Stimulated activated CD4-positive, alpha-beta T cell treated with anti-CD3 and anti-CD28 coated beads, Interleukin-15, amount 100 ng/mL, for 1 hour (primary cell): ENCODE data around the gene FARP2.
A peak's percentile ranks its signal among the peaks of the same experiment; 100 is the strongest.
"Not testable (repeated sequence)": the region's sequence is repeated elsewhere in the genome, so short reads cannot be mapped to it uniquely, and the experiment has no call there.

Experiments used
- DNase-seq, 2 donors: peaks; one replicate each; pipeline ENCODE4 v3.0.0-alpha.2; 2020; ENCODE audit warnings: low read depth in 1 of 2, low spot score in 1 of 2

FARP2 gene

GRCh38 chr2:241501551-241501950 lies 145.5 kb downstream of the FARP2 start:
- DNase-seq, result no peak

- no peak for DNase-seq
Measured at GRCh38 chr2:241502281-241502680, 146.2 kb downstream of the FARP2 start.

- DNase-seq, result no peak
Measured at GRCh38 chr2:241503776-241504392, 147.8 kb downstream of the FARP2 start.

GRCh38 chr2:241505086-241505780 lies 149.1 kb downstream of the FARP2 start:
- DNase-seq, result no peak

GRCh38 chr2:241505781-241506201 lies 149.7 kb downstream of the FARP2 start:
- no peak for DNase-seq

- DNase-seq, result not testable (repeated sequence)
Measured at GRCh38 chr2:241506317-241506716, 150.2 kb downstream of the FARP2 start.

- DNase-seq, result no peak
Measured at GRCh38 chr2:241506793-241507429, 150.8 kb downstream of the FARP2 start.

- DNase-seq, result peak in 1 of 2 donors; percentile 19
Measured at GRCh38 chr2:241507430-241508239, 151.6 kb downstream of the FARP2 start.

GRCh38 chr2:241508240-241509154 lies 152.4 kb downstream of the FARP2 start, which contains the start of gene STK25:
Gene STK25 (minus strand): TSS chr2:241508584. CDS start chr2:241508035, 549 bp downstream.
- peak; percentile 95 to 96 for DNase-seq

GRCh38 chr2:241509155-241509784 lies 153.2 kb downstream of the FARP2 start:
- DNase-seq, result no peak

- DNase-seq, result no peak
Measured at GRCh38 chr2:241511091-241511741, 155.1 kb downstream of the FARP2 start.

- no peak for DNase-seq
Measured at GRCh38 chr2:241514553-241514952, 158.5 kb downstream of the FARP2 start.

GRCh38 chr2:241514986-241515737 lies 159.1 kb downstream of the FARP2 start:
- DNase-seq, result no peak

GRCh38 chr2:241516520-241516965 lies 160.5 kb downstream of the FARP2 start:
- no peak for DNase-seq

GRCh38 chr2:241517297-241517696 lies 161.2 kb downstream of the FARP2 start:
- DNase-seq, result no peak

- no peak for DNase-seq
Measured at GRCh38 chr2:241519669-241520068, 163.6 kb downstream of the FARP2 start.

- DNase-seq, result no peak
Measured at GRCh38 chr2:241522477-241522876, 166.4 kb downstream of the FARP2 start.
